HepG2 (cell line): ENCODE measurements around the gene WWC1. TPM values are rescaled to one million over a fixed set of nuclear protein-coding genes. Genes with fewer than 3 reads are reported as not detected.

Experiments used
- AKAP8 ChIP-seq: sonication (generic); formaldehyde crosslinking; IDR thresholded peaks from 2 replicates; pipeline ENCODE4 v1.5.1; 2020; ENCODE audit warnings: mild to moderate bottlenecking, missing genetic modification reagents
- FIP1L1 ChIP-seq: fragments of 200-400 bp; formaldehyde crosslinking; IDR thresholded peaks from 2 replicates; pipeline ENCODE4 v1.6.1; 2018; ENCODE audit warnings: low read depth, mild to moderate bottlenecking, low read length, moderate library complexity, borderline replicate concordance; ENCODE audit not compliant: insufficient read depth
- GMEB2 ChIP-seq: IDR thresholded peaks from 2 replicates; pipeline ENCODE4 v1.6.1; 2016; ENCODE audit warnings: missing biosample characterization, missing genetic modification reagents, low read depth
- HNF4G ChIP-seq, 2 experiments: sonication (generic) in 1 of 2; formaldehyde crosslinking in 1 of 2; IDR thresholded peaks; 2 replicates each; pipeline versions ENCODE4 v1.4.0 to v1.6.1; 2011 to 2020; ENCODE audit warnings: borderline replicate concordance in 2 of 2, low read depth in 2 of 2, mild to moderate bottlenecking in 2 of 2, low read length in 1 of 2, missing genetic modification reagents in 1 of 2, moderate library complexity in 1 of 2
- MED1 ChIP-seq: sonication (generic); formaldehyde crosslinking; IDR thresholded peaks from 2 replicates; pipeline ENCODE4 v1.4.0; 2020; ENCODE audit warnings: missing genetic modification reagents
- PRDM10 ChIP-seq: sonication (generic); formaldehyde crosslinking; IDR thresholded peaks from 2 replicates; pipeline ENCODE4 v1.4.0; 2020; ENCODE audit warnings: low read depth, missing genetic modification reagents
- TIGD3 ChIP-seq: sonication (generic); formaldehyde crosslinking; IDR thresholded peaks from 2 replicates; pipeline ENCODE4 v1.5.1; 2020; ENCODE audit warnings: mild to moderate bottlenecking, missing genetic modification reagents, borderline replicate concordance
- TRIM22 ChIP-seq: fragments of 450-650 bp; IDR thresholded peaks from 2 replicates; pipeline ENCODE4 v1.6.1; 2017
- TRIM24 ChIP-seq: sonication (generic); formaldehyde crosslinking; IDR thresholded peaks from 2 replicates; pipeline ENCODE4 v1.8.0; 2022; ENCODE audit warnings: mild to moderate bottlenecking, missing genetic modification reagents
- ZBTB21 ChIP-seq: sonication (generic); formaldehyde crosslinking; IDR thresholded peaks from 2 replicates; pipeline ENCODE4 v1.4.0; 2020; ENCODE audit warnings: missing genetic modification reagents
- ZNF280D ChIP-seq: sonication (generic); formaldehyde crosslinking; IDR thresholded peaks from 2 replicates; pipeline ENCODE4 v1.5.1; 2020; ENCODE audit warnings: mild to moderate bottlenecking, missing genetic modification reagents
- ZNF605 ChIP-seq: sonication (generic); formaldehyde crosslinking; IDR thresholded peaks from 2 replicates; pipeline ENCODE4 v1.8.0; 2022; ENCODE audit warnings: mild to moderate bottlenecking, missing genetic modification reagents
- ZSCAN21 ChIP-seq: sonication (generic); formaldehyde crosslinking; IDR thresholded peaks from 2 replicates; pipeline ENCODE4 v1.8.0; 2022; ENCODE audit warnings: mild to moderate bottlenecking, missing genetic modification reagents, moderate library complexity, borderline replicate concordance
- polyA plus RNA-seq, 8 experiments: library from polyadenylated mRNA; depleted of rRNA in 3 of 8; stranded (reverse) in 7 of 8; unstranded in 1 of 8; fragments of >200 nt; fragmentation: Illumina TruSeq in 4 of 8; extraction: Trizol in 4 of 8; gene quantifications; 2 replicates each; pipeline versions ENCODE4 v1.2.1 to v1.2.3, GENCODE V29; 2011 to 2016; ENCODE audit warnings: low read depth in 4 of 8, missing spikeins in 1 of 8, mixed read lengths in 1 of 8; ENCODE audit not compliant: insufficient read depth in 1 of 8
- total RNA-seq, 5 experiments: library from RNA; depleted of rRNA; stranded (reverse); fragments of >200 nt; fragmentation: Illumina TruSeq; extraction: Trizol; gene quantifications; 2 replicates each; pipeline ENCODE4 v1.2.3, GENCODE V29; 2016; ENCODE audit warnings: low read depth in 1 of 5
- TF ChIP-seq, protein P1 (sequence below): sonication (generic); formaldehyde crosslinking; IDR thresholded peaks from 2 replicates; pipeline ENCODE4 v1.8.0; 2022; ENCODE audit warnings: mild to moderate bottlenecking, missing genetic modification reagents, moderate library complexity
- TF ChIP-seq, protein P2 (sequence below): sonication (generic); formaldehyde crosslinking; IDR thresholded peaks from 2 replicates; pipeline ENCODE4 v1.4.0; 2020; ENCODE audit warnings: mild to moderate bottlenecking, missing genetic modification reagents

Gene WWC1
- total and polyA plus RNA-seq, 2 of the 13 experiments (the other 11 are each of a cell fraction or from before 2014, with no cell fraction given), result 8.3 to 17.9 TPM

- TF ChIP-seq ZSCAN21 (CRISPR knock-in tag) (no peak), MED1 (CRISPR knock-in tag) (peak; percentile 42; the same call in 1 of the 2 replicates), FIP1L1 (no peak), HNF4G (IDR thresholded peaks at IDR 0.05; ENCODE audit: borderline replicate concordance, low read depth, low read length) (no peak), HNF4G (CRISPR knock-in tag; IDR thresholded peaks at IDR 0.05; ENCODE audit: borderline replicate concordance, low read depth) (no peak), TIGD3 (CRISPR knock-in tag) (no peak), ZBTB21 (CRISPR knock-in tag) (no peak), TRIM24 (no peak), PRDM10 (CRISPR knock-in tag) (no peak), ZNF605 (CRISPR knock-in tag) (no peak), GMEB2 (no peak), ZNF280D (no peak), AKAP8 (CRISPR knock-in tag) (no peak), TRIM22 (no peak)
- TF ChIP-seq, protein P1, sequence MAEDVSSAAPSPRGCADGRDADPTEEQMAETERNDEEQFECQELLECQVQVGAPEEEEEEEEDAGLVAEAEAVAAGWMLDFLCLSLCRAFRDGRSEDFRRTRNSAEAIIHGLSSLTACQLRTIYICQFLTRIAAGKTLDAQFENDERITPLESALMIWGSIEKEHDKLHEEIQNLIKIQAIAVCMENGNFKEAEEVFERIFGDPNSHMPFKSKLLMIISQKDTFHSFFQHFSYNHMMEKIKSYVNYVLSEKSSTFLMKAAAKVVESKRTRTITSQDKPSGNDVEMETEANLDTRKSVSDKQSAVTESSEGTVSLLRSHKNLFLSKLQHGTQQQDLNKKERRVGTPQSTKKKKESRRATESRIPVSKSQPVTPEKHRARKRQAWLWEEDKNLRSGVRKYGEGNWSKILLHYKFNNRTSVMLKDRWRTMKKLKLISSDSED (CRISPR knock-in tag), result no peak
- TF ChIP-seq, protein P2, sequence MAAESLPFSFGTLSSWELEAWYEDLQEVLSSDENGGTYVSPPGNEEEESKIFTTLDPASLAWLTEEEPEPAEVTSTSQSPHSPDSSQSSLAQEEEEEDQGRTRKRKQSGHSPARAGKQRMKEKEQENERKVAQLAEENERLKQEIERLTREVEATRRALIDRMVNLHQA (CRISPR knock-in tag), result no peak
These were observed at the start of gene WWC1 (continued) for GRCh38 chr5:168291342-168291963.
